GM18498 (cell line): ENCODE measurements around the gene DYNLRB1.

Experiments used
- ATAC-seq: cut with Tn5 transposase; IDR thresholded peaks from one replicate; pipeline ENCODE4 v1.9.1; 2021; ENCODE audit warnings: mild to moderate bottlenecking, moderate library complexity; ENCODE audit not compliant: unreplicated experiment

DYNLRB1 gene

GRCh38 chr20:34553366-34553867 is 37.2 kb downstream of the DYNLRB1 start:
- no peak for ATAC-seq

GRCh38 chr20:34557936-34558319 is 41.7 kb downstream of the DYNLRB1 start:
- ATAC-seq = no peak

DNA sequence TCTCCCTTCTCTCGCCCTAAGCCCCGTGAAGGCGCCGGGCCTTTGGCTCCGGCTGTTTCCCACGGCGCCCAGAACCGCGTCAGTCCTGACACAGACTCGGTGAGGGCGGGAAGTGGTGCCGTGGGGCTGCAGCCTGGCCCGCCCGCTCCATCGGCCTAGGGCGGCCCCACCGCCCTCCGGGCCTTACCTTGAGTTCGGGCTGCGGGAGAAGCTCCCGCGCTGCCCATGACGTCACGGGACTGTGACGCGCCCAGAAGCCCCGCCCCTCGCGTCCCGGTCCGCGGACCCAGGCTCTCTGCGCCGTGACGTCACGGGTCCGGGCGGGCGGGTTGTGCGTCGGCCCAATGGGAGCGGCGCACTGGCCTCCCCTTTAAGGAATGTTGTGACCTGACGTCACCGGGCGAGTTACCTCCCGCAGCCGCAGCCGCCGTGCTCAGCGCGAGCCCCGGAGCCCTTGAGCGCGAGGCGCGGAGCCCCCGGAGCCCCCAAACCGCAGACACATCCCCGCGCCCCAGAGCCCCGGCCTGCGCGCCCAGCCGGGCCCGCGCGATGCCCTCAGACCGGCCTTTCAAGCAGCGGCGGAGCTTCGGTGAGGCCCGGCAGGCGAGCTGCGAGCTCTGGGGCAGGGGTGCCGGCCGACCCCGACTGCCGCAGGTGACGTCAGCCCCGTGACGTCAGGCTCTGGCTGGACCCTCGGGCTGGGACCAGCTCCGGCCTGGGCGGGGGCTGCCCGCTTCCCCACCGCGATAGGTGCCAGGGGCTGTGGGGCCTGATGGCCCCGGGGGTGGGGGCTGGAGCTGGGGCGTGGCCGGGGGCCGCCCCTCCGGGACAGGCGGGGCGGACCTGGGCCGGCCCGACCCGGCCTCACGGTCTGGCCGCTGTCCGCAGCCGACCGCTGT is 42.3 kb downstream of the DYNLRB1 start, which contains the start of gene MAP1LC3A:
MAP1LC3A (plus strand) TSS at position 399 of the 899 bp plus-strand sequence; CDS start at position 550, 151 bp downstream.
- peak; percentile 73 for ATAC-seq

GRCh38 chr20:34559311-34560140 is 43.3 kb downstream of the DYNLRB1 start:
- ATAC-seq = no peak

- ATAC-seq = no peak
These were observed 43.9 kb downstream of the DYNLRB1 start for GRCh38 chr20:34560141-34560523.

DNA sequence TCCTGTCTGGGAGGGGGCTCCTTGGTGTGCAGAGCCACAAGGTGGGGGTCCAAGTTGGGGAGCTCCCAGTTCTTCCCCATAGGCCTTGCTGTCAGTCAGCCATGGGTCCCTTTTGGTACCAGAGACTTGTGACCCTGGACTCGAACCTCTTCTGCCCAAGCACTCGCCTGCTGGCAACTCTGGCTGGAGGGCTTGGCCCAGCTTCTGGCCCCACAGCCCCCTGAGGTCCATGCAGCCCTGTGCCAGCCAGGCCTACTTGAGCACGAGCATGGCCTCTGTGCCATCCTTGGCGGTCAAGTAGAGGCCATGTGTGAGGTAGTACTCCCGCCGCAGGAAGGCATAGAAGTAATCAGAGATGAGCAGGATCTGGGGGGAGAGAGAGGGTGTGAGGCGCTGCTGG is 44.4 kb downstream of the DYNLRB1 start:
- no peak for ATAC-seq

GRCh38 chr20:34561661-34562060 is 45.4 kb downstream of the DYNLRB1 start:
- no peak for ATAC-seq

DNA sequence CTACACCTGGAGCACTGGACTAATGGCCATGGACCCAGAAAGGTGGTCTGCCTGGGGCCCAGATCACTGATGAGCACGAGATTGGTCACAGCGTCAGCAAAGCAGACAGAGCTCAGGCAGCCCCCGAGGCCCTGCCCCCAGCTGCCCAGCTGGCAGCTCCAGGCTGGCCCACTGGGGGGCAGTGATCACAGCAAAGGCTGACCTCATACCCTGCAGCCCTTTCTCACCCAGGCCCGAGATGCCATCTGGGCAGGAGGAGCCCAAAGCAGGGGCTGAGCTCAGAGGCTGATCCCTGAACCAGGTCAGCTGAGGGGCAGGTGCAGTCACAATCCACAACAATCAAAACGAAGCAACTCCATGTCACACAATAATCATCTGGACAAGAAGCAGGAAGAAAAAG is 46.4 kb downstream of the DYNLRB1 start:
- no peak for ATAC-seq

- ATAC-seq = no peak
These were observed 48.6 kb downstream of the DYNLRB1 start for GRCh38 chr20:34564833-34565232.

DNA sequence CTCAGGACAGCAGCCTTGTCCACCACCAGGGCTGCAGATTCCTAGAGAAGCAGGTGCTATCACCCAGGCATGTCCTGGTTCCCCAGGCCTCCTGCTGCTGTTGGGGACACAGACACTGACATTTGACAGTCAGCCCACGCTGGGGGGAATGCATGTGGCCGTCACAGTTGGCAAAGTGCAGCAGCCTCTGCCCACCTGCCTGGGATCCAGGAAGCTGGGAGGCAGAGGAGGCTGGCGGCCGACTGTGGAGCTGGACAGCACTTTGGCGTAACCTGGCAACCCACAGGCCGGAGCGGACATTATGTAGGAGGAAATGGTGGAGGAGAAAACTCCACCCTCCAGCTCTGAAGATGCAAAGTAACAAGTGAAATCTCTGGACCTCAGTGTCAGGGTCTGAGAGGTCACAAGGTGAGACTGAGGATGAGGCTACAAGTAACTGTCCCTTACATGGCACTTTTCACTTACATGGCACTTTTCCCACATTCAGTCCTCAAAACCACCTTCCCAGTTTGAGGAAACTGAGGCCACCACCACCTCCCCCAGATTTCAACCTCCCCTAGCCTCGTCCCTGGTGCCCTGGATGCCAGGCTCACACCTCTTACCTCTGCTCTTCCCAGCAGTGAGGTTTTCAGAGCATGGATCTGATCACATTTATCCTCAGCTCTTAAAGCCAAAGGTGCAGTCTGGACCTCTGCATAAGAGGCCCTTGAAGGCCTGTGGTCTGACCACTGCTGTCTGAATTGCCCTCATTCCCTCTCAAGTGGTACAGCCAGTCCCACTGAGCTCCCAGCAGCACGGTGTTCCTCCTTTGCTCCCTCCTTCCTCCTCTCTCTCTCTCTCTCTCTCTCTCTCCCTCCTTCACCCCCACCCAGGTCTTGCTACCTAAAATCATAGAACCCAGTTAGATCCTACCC is 51.0 kb downstream of the DYNLRB1 start:
- no peak for ATAC-seq

DNA sequence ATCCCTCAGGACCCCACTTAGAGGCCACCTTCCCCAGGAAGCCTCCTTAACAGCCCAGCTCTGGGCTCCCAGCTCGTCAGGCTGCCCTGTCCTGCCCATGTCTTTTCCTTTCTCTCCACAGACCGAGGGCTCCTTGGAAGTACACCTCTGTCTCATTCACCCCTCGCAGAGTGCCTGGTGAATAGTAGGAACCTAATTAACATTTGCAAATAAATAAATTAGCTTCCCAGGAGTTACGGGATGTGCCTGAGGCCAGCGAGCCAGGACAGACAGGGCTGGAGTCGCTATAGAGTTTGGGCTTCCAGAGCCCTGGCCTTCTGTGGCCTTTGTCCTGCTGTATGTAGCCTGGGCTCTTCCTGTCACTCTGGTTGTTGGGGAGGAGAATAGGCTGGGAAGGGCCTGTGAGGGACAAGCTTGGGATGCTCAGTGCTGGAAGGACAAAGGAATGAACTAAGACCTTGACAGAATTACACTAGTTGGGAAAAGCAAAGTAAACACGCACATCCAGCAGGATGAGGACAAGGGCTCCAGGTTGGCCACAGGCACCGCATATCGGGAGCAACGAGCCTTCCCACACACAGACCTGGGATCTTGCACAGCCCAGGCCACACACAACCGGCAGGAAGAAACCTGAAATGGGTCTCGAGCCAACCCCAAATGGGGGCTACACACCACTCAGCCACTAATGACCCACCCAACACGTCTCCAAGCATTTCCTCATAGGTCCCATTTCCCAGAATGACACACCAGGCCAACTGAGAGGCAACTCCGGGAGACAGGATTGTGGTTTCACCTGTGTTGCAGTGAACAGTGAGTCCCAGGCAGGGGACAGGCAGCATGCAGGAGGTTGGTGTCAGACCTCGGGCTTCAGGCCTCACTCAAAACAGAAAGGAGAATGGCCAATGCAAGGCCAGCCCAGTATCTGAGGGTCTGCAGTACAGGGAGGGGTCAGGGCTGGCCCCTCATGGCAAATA is 52.0 kb downstream of the DYNLRB1 start:
- ATAC-seq = no peak

DNA sequence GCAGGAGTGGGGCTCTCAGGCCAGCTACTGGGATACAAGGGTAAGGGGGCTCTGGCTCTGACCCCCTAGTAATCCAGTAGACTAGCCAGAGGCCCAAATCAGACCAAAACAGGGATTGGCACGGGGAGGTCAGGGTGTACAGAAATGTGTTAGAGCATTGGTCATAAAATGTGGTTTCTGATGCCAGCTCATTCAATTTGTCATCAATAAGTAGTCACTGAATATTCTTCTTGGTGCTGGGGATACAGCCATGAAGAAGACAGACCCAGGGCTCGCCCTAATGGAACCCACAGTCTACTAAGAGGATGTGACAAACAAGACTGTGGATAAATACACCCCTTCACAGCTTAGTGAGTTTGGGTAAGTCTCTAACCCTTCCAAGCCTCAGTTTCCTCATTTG is 53.4 kb downstream of the DYNLRB1 start:
- ATAC-seq = no peak

GRCh38 chr20:34570859-34571306 is 54.7 kb downstream of the DYNLRB1 start:
- ATAC-seq = no peak

DNA sequence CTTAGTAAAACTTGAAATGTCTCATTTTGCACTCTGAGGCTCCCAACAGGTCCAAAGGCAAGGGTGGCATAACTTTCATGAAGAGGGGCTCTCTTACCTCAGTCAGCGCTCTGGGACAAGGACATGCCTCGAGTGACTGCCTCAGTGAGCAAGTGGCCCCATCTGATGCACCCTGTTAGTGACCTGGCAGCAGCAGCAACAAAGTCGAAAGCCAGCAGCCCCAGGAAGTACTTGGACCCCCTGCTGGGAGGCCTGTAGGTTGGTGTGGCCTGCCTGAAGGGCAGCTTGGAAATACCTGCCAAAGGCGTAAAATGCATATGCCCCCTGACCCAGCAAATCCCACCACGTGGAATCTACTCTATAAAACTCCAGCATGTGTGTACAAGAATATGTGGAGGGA is 55.5 kb downstream of the DYNLRB1 start:
- no peak for ATAC-seq

DNA sequence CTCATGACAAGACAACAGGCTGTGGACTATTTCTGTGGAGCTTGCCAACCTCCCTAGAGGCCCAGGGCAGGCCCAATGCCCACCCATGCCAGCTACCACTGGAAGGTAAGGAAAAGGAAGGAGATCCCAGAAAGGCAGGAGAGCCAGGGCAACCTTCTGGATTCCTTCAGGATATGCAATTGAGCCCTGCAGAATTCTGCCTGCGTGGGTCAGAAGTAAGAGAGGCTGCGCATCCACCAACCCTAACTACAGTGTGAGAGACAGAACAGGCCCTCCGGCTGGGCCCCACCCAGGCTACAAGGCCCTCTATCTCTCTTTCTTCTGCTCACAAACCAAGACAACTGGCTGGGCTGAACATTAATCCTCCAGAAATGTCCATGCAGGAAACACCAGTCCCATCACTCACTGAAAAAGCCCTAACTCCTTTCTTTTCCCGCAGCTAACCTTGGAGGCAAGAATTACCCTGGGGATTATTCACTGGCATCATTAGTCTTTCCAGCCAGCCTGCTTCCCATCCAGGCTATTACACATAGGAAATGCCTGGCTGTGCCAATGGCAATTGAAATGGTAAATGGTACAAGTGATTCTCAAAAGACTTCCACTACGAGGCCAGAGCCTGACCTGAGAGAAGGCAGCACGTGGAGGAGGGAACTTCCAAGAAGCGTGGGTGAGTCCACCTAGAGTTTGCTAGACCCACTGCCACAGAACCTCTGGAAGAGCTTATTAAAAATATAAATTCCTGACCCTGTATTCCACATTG is 57.5 kb downstream of the DYNLRB1 start:
- no peak for ATAC-seq

- no peak for ATAC-seq
These were observed 58.2 kb downstream of the DYNLRB1 start for GRCh38 chr20:34574426-34574825.

- no peak for ATAC-seq
These were observed 58.6 kb downstream of the DYNLRB1 start for GRCh38 chr20:34574861-34575260.

DNA sequence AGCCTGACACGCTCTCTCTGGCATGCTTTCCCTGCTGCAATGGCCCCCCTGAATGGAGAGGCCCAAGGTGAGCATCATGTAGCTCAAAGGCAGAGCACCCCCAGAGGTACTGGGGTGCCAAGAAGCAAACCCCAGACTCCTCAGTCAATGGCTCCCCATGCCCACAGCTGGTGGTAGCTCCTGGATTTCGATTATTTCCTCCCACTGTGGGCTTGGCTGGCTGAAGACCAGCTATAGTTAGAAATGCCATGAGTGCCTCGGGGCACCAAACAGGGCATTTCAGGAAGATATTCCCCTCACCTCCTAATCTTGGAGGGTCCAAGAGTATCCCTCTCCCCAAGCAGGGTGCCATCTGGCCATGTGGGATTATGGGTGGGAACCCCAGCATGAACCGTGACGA is 59.0 kb downstream of the DYNLRB1 start:
- ATAC-seq = no peak

- ATAC-seq = no peak
These were observed 59.5 kb downstream of the DYNLRB1 start for GRCh38 chr20:34575756-34576155.
